ENCODE results near the gene PLAC9. TPM values are rescaled to one million over a fixed set of nuclear protein-coding genes. Genes with fewer than 3 reads are reported as not detected.
"Not testable (repeated sequence)": the region's sequence is repeated elsewhere in the genome, so short reads cannot be mapped to it uniquely, and the experiment has no call there.

The PLAC9 gene
- total and polyA plus RNA-seq, 2 donors from 2014 or later: 31.4 to 49.9 TPM

GRCh38 chr10:80144067-80144695 lies 11.7 kb downstream of the PLAC9 start:
- FAIRE-seq (no peak), DNase-seq (peak in 2 of 5 donors; percentile 60 to 86)
- peak overlapping the region in 2 of 3 donors; percentile 10 to 51 for H3K9ac ChIP-seq (ENCODE audit: low read length in 3 of 3)
- intact Hi-C loops (cut with DNase I): no loop called here
- H3K9me3 ChIP-seq (ENCODE audit: control insufficient read depth in 2 of 3, insufficient read depth in 1 of 3, low read length in 3 of 3): peaks cover 0 to 6% (median 0%) of the 10 kb centered on the region in 3 donors
- H3K4me3 ChIP-seq (ENCODE audit: low read length in 3 of 3): peak overlapping the region in 2 of 3 donors; percentile 15 to 28
- peaks cover 0 to 4% (median 4%) of the 10 kb centered on the region in 3 donors for H3K4me1 ChIP-seq (ENCODE audit: control insufficient read depth in 2 of 3, insufficient read depth in 2 of 3, low read depth in 1 of 3, low read length in 3 of 3)
- peaks cover 0 to 6% (median 2%) of the 10 kb centered on the region in 3 donors for H3K36me3 ChIP-seq (ENCODE audit: control insufficient read depth in 2 of 3, insufficient read depth in 3 of 3, low read length in 3 of 3)
- H3K27ac ChIP-seq (ENCODE audit: low read depth in 2 of 2, low read length in 2 of 2): no peak overlapping the region
- H3K27me3 ChIP-seq (ENCODE audit: control insufficient read depth, insufficient read depth, low read length): no peaks in the 10 kb centered on the region
- no peak for TF ChIP-seq CTCF (IDR thresholded peaks at IDR 0.05; ENCODE audit: borderline replicate concordance, extremely low read depth, insufficient read depth)

- H3K27me3 ChIP-seq (ENCODE audit: control insufficient read depth, insufficient read depth, low read length): no peaks in the 10 kb centered on the region
- no peak overlapping the region for H3K4me3 ChIP-seq (ENCODE audit: low read length in 3 of 3)
- peaks cover 0 to 11% (median 0%) of the 10 kb centered on the region in 3 donors for H3K9me3 ChIP-seq (ENCODE audit: control insufficient read depth in 2 of 3, insufficient read depth in 1 of 3, low read length in 3 of 3)
- intact Hi-C loops (cut with DNase I): no loop called here
- TF ChIP-seq CTCF (IDR thresholded peaks at IDR 0.05; ENCODE audit: borderline replicate concordance, extremely low read depth, insufficient read depth): no peak
- H3K9ac ChIP-seq (ENCODE audit: low read length in 3 of 3): peak overlapping the region in 1 of 3 donors; percentile 51
- no peak for FAIRE-seq
- peak in 1 of 5 donors; percentile 74 for DNase-seq
- H3K36me3 ChIP-seq (ENCODE audit: control insufficient read depth in 2 of 3, insufficient read depth in 3 of 3, low read length in 3 of 3): peaks cover 0 to 10% (median 2%) of the 10 kb centered on the region in 3 donors
- H3K27ac ChIP-seq (ENCODE audit: low read depth in 2 of 2, low read length in 2 of 2): no peak overlapping the region
- H3K4me1 ChIP-seq (ENCODE audit: control insufficient read depth in 2 of 3, insufficient read depth in 2 of 3, low read depth in 1 of 3, low read length in 3 of 3): peaks cover 0 to 4% (median 4%) of the 10 kb centered on the region in 3 donors
Observed at GRCh38 chr10:80144696-80145131, 12.2 kb downstream of the PLAC9 start.

DNA sequence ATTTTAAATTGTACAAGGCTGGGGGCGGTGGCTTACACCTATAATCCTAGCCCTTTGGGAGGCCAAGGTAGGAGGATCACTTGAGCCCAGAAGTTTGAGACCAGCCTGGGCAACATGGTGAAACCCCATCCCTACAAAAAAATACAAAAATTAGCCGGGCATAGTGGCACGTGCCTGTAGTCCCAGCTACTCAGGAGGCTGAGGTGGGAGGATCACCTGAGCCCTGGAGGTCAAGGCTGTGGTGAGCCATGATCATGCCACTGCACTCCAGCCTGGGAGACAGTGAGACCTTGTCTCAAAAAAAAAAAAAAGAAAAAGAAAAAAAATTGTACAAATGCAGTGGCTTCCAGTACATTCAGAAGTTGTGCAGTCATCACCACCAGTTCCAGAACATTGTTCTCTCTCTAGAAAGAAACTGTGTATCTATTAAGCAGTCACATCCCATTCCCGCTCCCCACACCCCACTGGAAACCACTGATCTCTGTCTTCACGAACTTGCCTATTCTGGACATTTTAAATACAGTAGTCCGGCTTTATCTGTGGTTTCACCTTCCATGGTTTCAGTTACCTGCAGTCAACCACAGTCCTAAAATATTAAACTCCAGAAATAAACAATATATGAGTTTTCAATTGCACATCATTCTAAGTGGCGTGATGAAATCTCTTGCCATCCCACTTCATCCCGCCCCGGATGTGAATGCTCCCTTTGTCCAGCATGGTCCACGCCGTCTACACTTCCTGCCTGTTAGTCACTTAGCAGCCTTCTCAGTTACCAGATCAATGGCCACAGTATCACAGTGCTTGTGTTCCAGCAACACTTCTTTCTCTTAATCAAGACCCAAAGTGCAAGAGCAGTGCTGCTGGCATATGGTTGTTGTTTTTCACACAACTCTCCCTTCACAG lies 13.1 kb downstream of the PLAC9 start:
- H3K4me3 ChIP-seq (ENCODE audit: low read length in 3 of 3); H3K9ac ChIP-seq (ENCODE audit: low read length in 3 of 3); intact Hi-C loops (cut with DNase I); H3K27ac ChIP-seq (ENCODE audit: low read depth in 2 of 2, low read length in 2 of 2); H3K27me3 ChIP-seq (ENCODE audit: control insufficient read depth, insufficient read depth, low read length); H3K4me1 ChIP-seq (ENCODE audit: control insufficient read depth in 2 of 3, insufficient read depth in 2 of 3, low read depth in 1 of 3, low read length in 3 of 3); FAIRE-seq: not testable (repeated sequence)
- H3K9me3 ChIP-seq (ENCODE audit: control insufficient read depth in 2 of 3, insufficient read depth in 1 of 3, low read length in 3 of 3): peaks cover 0 to 11% (median 0%) of the 10 kb centered on the region in 3 donors
- H3K36me3 ChIP-seq (ENCODE audit: control insufficient read depth in 2 of 3, insufficient read depth in 3 of 3, low read length in 3 of 3): peaks cover 0 to 10% (median 2%) of the 10 kb centered on the region in 3 donors
- peak in 1 of 5 donors; percentile 40 for DNase-seq

- Histone ChIP-seq H3K9me3 (ENCODE audit: control insufficient read depth in 2 of 3, insufficient read depth in 1 of 3, low read length in 3 of 3) (peaks cover 0 to 11% (median 0%) of the 10 kb centered on the region in 3 donors), H3K27me3 (ENCODE audit: control insufficient read depth, insufficient read depth, low read length) (no peaks in the 10 kb centered on the region), H3K4me1 (ENCODE audit: control insufficient read depth in 2 of 3, insufficient read depth in 2 of 3, low read depth in 1 of 3, low read length in 3 of 3) (peaks cover 0 to 8% (median 4%) of the 10 kb centered on the region in 3 donors), H3K9ac (ENCODE audit: low read length in 3 of 3) (no peak overlapping the region), H3K27ac (ENCODE audit: low read depth in 2 of 2, low read length in 2 of 2) (no peak overlapping the region), H3K36me3 (ENCODE audit: control insufficient read depth in 2 of 3, insufficient read depth in 3 of 3, low read length in 3 of 3) (peaks cover 0 to 16% (median 2%) of the 10 kb centered on the region in 3 donors), H3K4me3 (ENCODE audit: low read length in 3 of 3) (no peak overlapping the region)
- DNase-seq (no peak), FAIRE-seq (no peak)
- no peak for TF ChIP-seq CTCF (IDR thresholded peaks at IDR 0.05; ENCODE audit: borderline replicate concordance, extremely low read depth, insufficient read depth)
- intact Hi-C loops (cut with DNase I): no loop called here
Observed at GRCh38 chr10:80146918-80147317, 14.4 kb downstream of the PLAC9 start.
